ENCODE measurements around the gene DOP1A. TPM values are rescaled to one million over a fixed set of nuclear protein-coding genes. Genes with fewer than 3 reads are reported as not detected.

DOP1A gene
- total and polyA plus RNA-seq, 2 of the 4 experiments (the other 2 are of a cell fraction), result 6.0 to 32.4 TPM

DNA sequence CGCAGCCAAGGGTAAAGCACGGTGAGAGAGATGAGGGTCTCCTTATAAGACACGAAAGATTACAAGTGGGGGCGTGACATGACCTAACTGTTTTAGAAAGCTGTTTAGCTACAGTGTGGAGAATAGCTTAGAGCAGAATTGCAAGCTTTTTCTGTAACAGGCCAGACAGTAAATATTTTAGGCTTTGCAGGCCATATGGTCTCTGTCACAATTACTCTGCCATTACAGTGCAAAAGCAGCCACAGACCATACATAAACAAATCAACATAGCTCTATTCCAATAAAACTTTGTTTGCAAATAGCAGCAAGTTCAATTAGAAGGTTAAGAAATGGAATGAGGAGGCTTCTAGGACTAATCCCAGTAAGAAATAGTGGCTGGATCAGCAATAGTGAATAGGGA, 108.8 kb downstream of the DOP1A start:
- H3K79me1 ChIP-seq (ENCODE audit: low read depth in 1 of 2, low read length in 2 of 2), result peaks cover 27 to 32% of the 10 kb centered on the region in 2 experiments
- no peak overlapping the region for H2AK5ac ChIP-seq (ENCODE audit: low read depth, low read length)
- ATAC-seq (ENCODE audit: low read depth) (peak; percentile 72), DNase-seq (no peak)
- H3K4ac ChIP-seq (ENCODE audit: low read depth, low read length), result no peak overlapping the region
- peaks cover 47% of the 10 kb centered on the region for H3K36me3 ChIP-seq (ENCODE audit: control insufficient read depth, insufficient read depth, low read length)
- H3K27ac ChIP-seq (ENCODE audit: insufficient read depth, low read length), result no peak overlapping the region; the same call in 1 of the 2 replicates
- no CpG with 5 or more reads among the region's 4 CpGs for WGBS, 2 experiments (ENCODE audit: extremely low coverage in 2 of 2, insufficient read length in 1 of 2)
- H2AFZ ChIP-seq (replicated peaks; ENCODE audit: low read length, poor library complexity), result no peak overlapping the region
- no peak overlapping the region for H3K18ac ChIP-seq (ENCODE audit: low read depth, low read length)
- H3K14ac ChIP-seq (replicated peaks; ENCODE audit: low read depth, low read length), result no peak overlapping the region
- no peak overlapping the region for H3K9ac ChIP-seq (ENCODE audit: low read depth, low read length)
- H3K56ac ChIP-seq (ENCODE audit: extremely low read depth, insufficient read depth, low read length), result no peak overlapping the region
- H2BK15ac ChIP-seq (ENCODE audit: low read depth, low read length), result no peak overlapping the region
- H4K8ac ChIP-seq (ENCODE audit: low read depth in 2 of 2, low read length in 2 of 2), result no peak overlapping the region
- H3K4me2 ChIP-seq (ENCODE audit: low read depth, low read length), result no peak overlapping the region; the same call in 1 of the 2 replicates
- H4K91ac ChIP-seq (ENCODE audit: insufficient read depth, low read depth, low read length), result no peak overlapping the region
- POLR2A ChIA-PET (ENCODE audit: unreplicated experiment), result no interaction called here
- no peak for TF ChIP-seq CHD1 (IDR thresholded peaks at IDR 0.05; ENCODE audit: low read depth, low read length)
- TF ChIP-seq MAZ (IDR thresholded peaks at IDR 0.05; ENCODE audit: borderline replicate concordance, low read depth, low read length), result no peak
- no peak for TF ChIP-seq CEBPB (IDR thresholded peaks at IDR 0.05; ENCODE audit: low read depth, low read length)
- TF ChIP-seq, protein P1, sequence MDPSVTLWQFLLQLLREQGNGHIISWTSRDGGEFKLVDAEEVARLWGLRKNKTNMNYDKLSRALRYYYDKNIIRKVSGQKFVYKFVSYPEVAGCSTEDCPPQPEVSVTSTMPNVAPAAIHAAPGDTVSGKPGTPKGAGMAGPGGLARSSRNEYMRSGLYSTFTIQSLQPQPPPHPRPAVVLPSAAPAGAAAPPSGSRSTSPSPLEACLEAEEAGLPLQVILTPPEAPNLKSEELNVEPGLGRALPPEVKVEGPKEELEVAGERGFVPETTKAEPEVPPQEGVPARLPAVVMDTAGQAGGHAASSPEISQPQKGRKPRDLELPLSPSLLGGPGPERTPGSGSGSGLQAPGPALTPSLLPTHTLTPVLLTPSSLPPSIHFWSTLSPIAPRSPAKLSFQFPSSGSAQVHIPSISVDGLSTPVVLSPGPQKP (IDR thresholded peaks at IDR 0.05; ENCODE audit: borderline replicate concordance, low read depth, low read length), result no peak
- TF ChIP-seq, protein P2, sequence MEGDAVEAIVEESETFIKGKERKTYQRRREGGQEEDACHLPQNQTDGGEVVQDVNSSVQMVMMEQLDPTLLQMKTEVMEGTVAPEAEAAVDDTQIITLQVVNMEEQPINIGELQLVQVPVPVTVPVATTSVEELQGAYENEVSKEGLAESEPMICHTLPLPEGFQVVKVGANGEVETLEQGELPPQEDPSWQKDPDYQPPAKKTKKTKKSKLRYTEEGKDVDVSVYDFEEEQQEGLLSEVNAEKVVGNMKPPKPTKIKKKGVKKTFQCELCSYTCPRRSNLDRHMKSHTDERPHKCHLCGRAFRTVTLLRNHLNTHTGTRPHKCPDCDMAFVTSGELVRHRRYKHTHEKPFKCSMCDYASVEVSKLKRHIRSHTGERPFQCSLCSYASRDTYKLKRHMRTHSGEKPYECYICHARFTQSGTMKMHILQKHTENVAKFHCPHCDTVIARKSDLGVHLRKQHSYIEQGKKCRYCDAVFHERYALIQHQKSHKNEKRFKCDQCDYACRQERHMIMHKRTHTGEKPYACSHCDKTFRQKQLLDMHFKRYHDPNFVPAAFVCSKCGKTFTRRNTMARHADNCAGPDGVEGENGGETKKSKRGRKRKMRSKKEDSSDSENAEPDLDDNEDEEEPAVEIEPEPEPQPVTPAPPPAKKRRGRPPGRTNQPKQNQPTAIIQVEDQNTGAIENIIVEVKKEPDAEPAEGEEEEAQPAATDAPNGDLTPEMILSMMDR (conservative IDR thresholded peaks at IDR 0.05; ENCODE audit: low read depth, low read length), result no peak
- no peak for TF ChIP-seq MAFK (IDR thresholded peaks at IDR 0.05; ENCODE audit: low read depth, low read length)
- TF ChIP-seq POLR2A (IDR thresholded peaks at IDR 0.05; ENCODE audit: low read depth, low read length), result no peak
- no peak for TF ChIP-seq RAD21 (IDR thresholded peaks at IDR 0.05; ENCODE audit: low read length)
- no peak for TF ChIP-seq RFX5 (IDR thresholded peaks at IDR 0.05; ENCODE audit: low read depth, low read length)
- no peak for TF ChIP-seq FOS (IDR thresholded peaks at IDR 0.05; ENCODE audit: low read depth, low read length)
- TF ChIP-seq BHLHE40 (IDR thresholded peaks at IDR 0.05; ENCODE audit: low read depth, low read length), result no peak
- TF ChIP-seq RCOR1 (IDR thresholded peaks at IDR 0.05; ENCODE audit: insufficient replicate concordance, low read length), result no peak
- TF ChIP-seq MXI1 (IDR thresholded peaks at IDR 0.05; ENCODE audit: borderline replicate concordance, low read depth, low read length), result no peak
- no peak for TF ChIP-seq NFE2L2 (IDR thresholded peaks at IDR 0.05; ENCODE audit: low read depth, low read length)
- TF ChIP-seq, protein P3, sequence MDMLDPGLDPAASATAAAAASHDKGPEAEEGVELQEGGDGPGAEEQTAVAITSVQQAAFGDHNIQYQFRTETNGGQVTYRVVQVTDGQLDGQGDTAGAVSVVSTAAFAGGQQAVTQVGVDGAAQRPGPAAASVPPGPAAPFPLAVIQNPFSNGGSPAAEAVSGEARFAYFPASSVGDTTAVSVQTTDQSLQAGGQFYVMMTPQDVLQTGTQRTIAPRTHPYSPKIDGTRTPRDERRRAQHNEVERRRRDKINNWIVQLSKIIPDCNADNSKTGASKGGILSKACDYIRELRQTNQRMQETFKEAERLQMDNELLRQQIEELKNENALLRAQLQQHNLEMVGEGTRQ (IDR thresholded peaks at IDR 0.05; ENCODE audit: low read depth, low read length), result no peak
- no peak for TF ChIP-seq SMC3 (IDR thresholded peaks at IDR 0.05; ENCODE audit: low read depth, low read length)
- in situ Hi-C loops (cut with MboI; ENCODE audit: low sequenced_read_pairs), result no loop called here
- no peak overlapping the region for H2BK20ac ChIP-seq (ENCODE audit: low read depth, low read length)
- no peaks in the 10 kb centered on the region for H3K9me3 ChIP-seq (ENCODE audit: control insufficient read depth, insufficient read depth, low read length)
- H3K4me3 ChIP-seq (ENCODE audit: insufficient read depth, low read depth, low read length), result no peak overlapping the region
- H2BK5ac ChIP-seq (ENCODE audit: low read depth, low read length, poor library complexity, severe bottlenecking), result no peak overlapping the region
- H4K5ac ChIP-seq (ENCODE audit: low read depth, low read length), result no peak overlapping the region
- no peaks in the 10 kb centered on the region for H3K27me3 ChIP-seq (ENCODE audit: control insufficient read depth, insufficient read depth, low read length)
- H3K9me1 ChIP-seq (ENCODE audit: insufficient read depth, low read length), result no peaks in the 10 kb centered on the region; the same call in 1 of the 2 replicates
- no TSS peak for BruUV-seq (replicated peaks)
- H4K20me1 ChIP-seq (ENCODE audit: insufficient read depth, low read length), result peaks cover 19% of the 10 kb centered on the region; the same call in 1 of the 2 replicates
- CTCF ChIA-PET, result interaction anchor here (0.9 to 1.0 kb wide), 2 partner anchors 39 to 54 kb away, joined by 3 read pairs; no protein-coding TSS in a partner anchor
- no peak overlapping the region for H2AK9ac ChIP-seq (replicated peaks; ENCODE audit: low read depth, low read length, poor library complexity)
- H3K23ac ChIP-seq (ENCODE audit: low read depth, low read length), result no peak overlapping the region
- H3K4me1 ChIP-seq (ENCODE audit: control insufficient read depth, insufficient read depth, low read length), result peaks cover 5% of the 10 kb centered on the region; the same call in 1 of the 2 replicates
- intact Hi-C loops (cut with micrococcal nuclease), result loop anchor here (5.0 kb wide), 1 partner anchor 39 kb away; no protein-coding TSS in a partner anchor
- dilution Hi-C loops (cut with HindIII; ENCODE audit: low sequenced_read_pairs, unreplicated experiment), result no loop called here
- H2BK120ac ChIP-seq (ENCODE audit: low read depth, low read length), result no peak overlapping the region

Data from IMR-90 (cell line).